ENCODE measurements around the gene IMPG2. TPM values are rescaled to one million over a fixed set of nuclear protein-coding genes. Genes with fewer than 3 reads are reported as not detected.
A peak's percentile ranks its signal among the peaks of the same experiment; 100 is the strongest.

The IMPG2 gene
- total RNA-seq, 1 donor from 2014 or later, result 0.29 TPM

DNA sequence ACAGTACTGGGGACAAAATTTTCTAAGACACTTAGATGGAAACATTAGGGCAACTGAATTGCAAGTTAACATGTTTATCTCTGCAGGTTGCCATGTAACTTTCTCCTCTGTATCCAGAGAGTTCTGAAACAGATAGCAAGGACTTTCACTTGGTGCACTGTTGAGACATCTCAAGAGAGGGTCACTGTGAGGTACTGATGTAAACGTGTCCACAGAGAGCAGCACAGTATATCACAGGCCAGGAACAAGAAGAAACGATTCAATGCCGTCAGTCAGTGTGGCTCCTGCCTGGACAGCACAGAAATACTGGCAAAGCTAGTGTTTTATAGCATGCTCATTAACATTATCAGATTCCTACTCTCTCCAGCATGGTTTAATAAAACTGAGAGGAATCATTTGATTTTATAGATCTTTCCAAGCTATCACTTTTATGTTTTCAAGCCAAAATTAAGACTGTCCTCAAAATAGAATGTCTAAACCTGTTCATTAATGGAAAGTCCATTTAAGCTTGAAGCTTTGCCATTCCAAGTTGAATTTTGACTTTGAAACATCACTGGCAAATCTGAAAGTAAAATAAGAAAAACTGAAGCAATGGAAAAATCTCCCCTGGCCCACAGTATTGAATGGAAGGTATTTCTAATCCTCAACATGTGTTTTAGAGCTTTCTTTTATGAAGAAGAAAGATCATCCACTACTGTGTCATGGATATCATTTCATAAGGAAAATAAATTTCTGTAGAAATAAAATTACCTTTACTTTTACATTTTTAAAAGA lies 102.7 kb downstream of the IMPG2 start:
- intact Hi-C loops (cut with DNase I), result no loop called here
- no peak overlapping the region for H3K4me3 ChIP-seq
- H3K27me3 ChIP-seq, result no peaks in the 10 kb centered on the region
- no peak for DNase-seq
- TF ChIP-seq CTCF (IDR thresholded peaks at IDR 0.05), result no peak
- no peaks in the 10 kb centered on the region for H3K4me1 ChIP-seq
- no peak overlapping the region for H3K27ac ChIP-seq
- no peaks in the 10 kb centered on the region for H3K36me3 ChIP-seq
- H3K9me3 ChIP-seq, result no peaks in the 10 kb centered on the region
- ATAC-seq, result no peak

- ATAC-seq (peak; percentile 94), DNase-seq (no peak)
- intact Hi-C loops (cut with DNase I), result no loop called here
- Histone ChIP-seq H3K9me3 (no peaks in the 10 kb centered on the region), H3K36me3 (no peaks in the 10 kb centered on the region), H3K27ac (no peak overlapping the region), H3K27me3 (no peaks in the 10 kb centered on the region), H3K4me3 (no peak overlapping the region), H3K4me1 (no peaks in the 10 kb centered on the region)
- no peak for TF ChIP-seq CTCF (IDR thresholded peaks at IDR 0.05)
Observed at GRCh38 chr3:101216710-101217465, 103.5 kb downstream of the IMPG2 start.

- Histone ChIP-seq H3K4me1 (no peaks in the 10 kb centered on the region), H3K4me3 (no peak overlapping the region)
Observed at GRCh38 chr3:101212730-101213129, 107.6 kb downstream of the IMPG2 start.

GRCh38 chr3:101204246-101204645 lies 116.1 kb downstream of the IMPG2 start:
- H3K27me3 ChIP-seq, result no peaks in the 10 kb centered on the region
- intact Hi-C loops (cut with DNase I), result no loop called here
- H3K4me3 ChIP-seq, result no peak overlapping the region
- no peaks in the 10 kb centered on the region for H3K9me3 ChIP-seq
- H3K36me3 ChIP-seq, result no peaks in the 10 kb centered on the region
- H3K27ac ChIP-seq, result no peak overlapping the region
- DNase-seq, result no peak
- ATAC-seq, result no peak
- no peaks in the 10 kb centered on the region for H3K4me1 ChIP-seq
- TF ChIP-seq CTCF (IDR thresholded peaks at IDR 0.05), result no peak

More at GRCh38 chr3:101212730-101213129, 107.6 kb downstream of the IMPG2 start:
- TF ChIP-seq CTCF (IDR thresholded peaks at IDR 0.05), result no peak
- intact Hi-C loops (cut with DNase I), result no loop called here
- Histone ChIP-seq H3K9me3 (no peaks in the 10 kb centered on the region), H3K27me3 (no peaks in the 10 kb centered on the region), H3K27ac (no peak overlapping the region), H3K36me3 (no peaks in the 10 kb centered on the region)
- ATAC-seq, result no peak
- no peak for DNase-seq

DNA sequence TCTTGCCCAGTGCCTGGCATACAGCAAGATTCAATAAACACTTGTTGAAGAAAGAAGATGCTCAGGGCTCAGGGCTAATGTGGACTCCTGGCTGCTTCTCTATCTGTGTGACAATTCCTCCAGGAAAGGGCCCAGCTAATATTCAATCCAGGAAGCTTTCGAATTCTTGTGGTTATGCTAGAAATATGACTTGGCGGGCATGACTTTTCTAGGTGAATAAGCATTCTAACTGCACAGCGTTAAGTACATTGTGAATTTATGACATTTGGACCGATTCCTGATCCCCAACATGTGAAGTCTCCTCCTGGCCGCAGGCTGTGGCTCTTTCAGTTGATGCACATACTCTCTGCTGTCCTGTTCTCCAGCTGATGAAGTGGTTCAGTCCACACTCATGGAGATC lies 117.0 kb downstream of the IMPG2 start:
- Histone ChIP-seq H3K4me1 (no peaks in the 10 kb centered on the region), H3K27me3 (no peaks in the 10 kb centered on the region), H3K27ac (no peak overlapping the region), H3K4me3 (no peak overlapping the region), H3K9me3 (no peaks in the 10 kb centered on the region), H3K36me3 (no peaks in the 10 kb centered on the region)
- no peak for DNase-seq
- TF ChIP-seq CTCF (IDR thresholded peaks at IDR 0.05), result no peak
- intact Hi-C loops (cut with DNase I), result no loop called here
- ATAC-seq, result no peak
